HUDEP-2 (cell line): ENCODE results near the gene NTRK3.
"Not testable (repeated sequence)": the region's sequence is repeated elsewhere in the genome, so short reads cannot be mapped to it uniquely, and the experiment has no call there.

ENCODE experiments used
- DNase-seq, 76 experiments: peaks; one replicate each; lab custom pipeline; 2025; ENCODE audit not compliant: unreplicated experiment in 76 of 76; lab: John Stamatoyannopoulos, UW

The NTRK3 gene

DNA sequence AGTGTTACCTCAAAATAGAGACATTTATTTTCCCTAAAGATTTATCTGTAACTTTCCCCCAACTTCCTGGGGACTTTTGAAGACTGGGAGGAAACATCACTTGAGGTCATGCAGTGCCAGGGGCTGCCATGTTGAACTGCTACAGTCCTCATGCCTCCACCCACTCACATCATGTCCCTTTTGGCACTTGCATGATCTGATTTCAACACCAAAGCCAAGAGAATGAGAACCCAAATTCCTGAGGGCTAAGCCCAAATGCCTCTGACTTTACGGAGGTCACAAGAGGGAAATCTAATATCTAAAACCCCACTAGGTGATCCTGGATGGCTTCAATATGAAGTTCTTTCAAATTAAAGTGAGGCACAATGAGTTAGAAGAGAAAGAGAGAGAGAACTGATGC, 213.1 kb downstream of the NTRK3 start:
- no peak for DNase-seq

DNA sequence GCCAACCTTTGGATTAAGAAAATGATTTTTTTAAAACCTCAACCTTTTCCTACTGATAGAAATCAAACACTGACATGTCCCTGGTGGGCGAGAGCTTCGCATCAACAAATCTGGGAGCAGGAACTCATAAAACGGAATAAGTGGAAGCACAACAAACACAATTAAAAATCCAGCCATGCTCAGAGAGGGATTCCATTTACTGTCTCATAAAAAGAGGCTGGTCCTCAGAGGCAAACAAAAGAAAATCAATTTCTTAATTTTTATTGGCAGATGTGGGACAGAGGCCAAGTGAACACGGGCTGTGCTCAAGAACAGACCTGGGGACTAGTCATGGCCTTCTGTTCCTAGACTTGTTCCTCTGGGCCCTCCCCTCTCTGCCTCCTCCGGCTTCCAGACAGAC, 214.5 kb downstream of the NTRK3 start:
- DNase-seq: no peak

GRCh38 chr15:88040516-88040915, 216.0 kb downstream of the NTRK3 start:
- DNase-seq: no peak

GRCh38 chr15:88038261-88038660, 218.3 kb downstream of the NTRK3 start:
- no peak for DNase-seq

- no peak for DNase-seq
Measured at GRCh38 chr15:88036154-88036839, 220.2 kb downstream of the NTRK3 start.

DNA sequence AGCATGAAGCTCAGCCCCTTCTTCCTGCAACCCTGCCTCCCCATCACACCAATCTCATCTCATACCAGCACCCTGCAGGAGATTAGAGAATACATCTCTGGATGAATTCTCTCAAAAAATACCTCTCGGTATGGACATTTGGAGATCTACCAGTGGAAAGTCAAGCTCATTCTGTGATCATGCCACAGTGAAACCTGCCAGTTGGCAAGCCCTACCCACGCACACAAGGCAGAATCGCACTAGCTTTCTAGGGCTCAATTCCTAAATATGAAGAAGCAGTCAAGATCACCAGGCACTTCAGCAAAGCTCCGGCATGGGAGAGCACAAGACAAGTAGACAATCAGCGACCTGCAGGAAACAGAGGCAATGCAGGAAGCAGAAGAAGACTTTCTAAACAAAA, 221.2 kb downstream of the NTRK3 start:
- DNase-seq: no peak

DNA sequence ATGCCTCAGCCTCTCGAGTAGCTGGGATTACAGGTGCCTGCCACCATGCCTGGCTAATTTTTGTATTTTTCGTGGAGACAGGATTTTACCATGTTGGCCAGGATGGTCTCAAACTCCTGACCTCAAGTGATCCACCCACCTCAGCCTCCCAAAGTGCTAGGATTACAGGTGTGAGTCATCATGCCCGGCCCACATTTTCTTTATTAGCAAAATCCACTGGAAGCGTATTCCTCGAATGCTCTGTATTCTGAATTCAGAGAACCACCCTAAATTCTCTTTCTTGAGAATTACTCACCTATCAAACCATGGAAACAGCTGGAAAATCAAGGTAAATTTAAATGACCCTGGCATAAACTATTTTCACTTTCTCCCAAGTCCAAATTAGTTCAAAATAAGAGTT, 223.1 kb downstream of the NTRK3 start:
- DNase-seq: not testable (repeated sequence)

- no peak for DNase-seq
Measured at GRCh38 chr15:88032787-88033186, 223.8 kb downstream of the NTRK3 start.

DNA sequence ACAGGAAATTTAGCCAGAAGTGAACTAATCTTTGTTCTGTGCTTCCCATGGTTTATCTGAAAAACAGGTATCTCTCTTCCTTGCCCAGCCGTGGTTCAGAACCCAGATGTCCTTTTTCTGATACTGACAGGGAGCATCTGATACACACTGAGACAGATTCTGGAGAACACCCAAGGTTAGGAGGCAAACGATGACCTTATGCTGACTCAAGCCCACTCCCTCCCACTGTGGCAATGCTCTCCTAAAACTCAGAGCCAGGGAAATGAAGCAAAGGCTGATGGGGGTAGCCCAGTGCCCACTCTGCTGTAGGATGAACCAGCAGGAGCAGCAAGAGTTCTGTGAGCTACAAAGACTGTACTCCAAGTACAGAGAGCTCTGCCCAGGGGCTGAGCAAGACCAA, 225.1 kb downstream of the NTRK3 start:
- DNase-seq: no peak

DNA sequence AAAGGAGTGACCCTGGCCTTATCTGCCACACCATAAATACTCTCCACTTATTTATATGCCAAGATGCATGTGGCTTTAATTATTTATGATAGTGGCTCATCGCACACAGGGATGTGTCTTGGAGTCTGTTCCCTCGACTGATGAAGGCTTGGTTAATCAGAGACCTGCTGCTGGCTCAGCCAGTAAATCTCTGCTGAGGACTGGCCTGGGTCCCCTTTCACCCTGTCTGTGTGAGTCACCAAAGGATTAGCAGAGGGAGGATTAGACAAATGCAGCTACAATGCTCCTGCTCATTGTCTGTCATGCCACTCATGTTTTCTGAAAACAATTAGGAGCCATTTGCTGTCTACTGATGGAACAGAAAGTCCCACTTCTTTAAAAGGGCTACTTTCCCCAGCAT, 226.8 kb downstream of the NTRK3 start:
- DNase-seq: no peak

DNA sequence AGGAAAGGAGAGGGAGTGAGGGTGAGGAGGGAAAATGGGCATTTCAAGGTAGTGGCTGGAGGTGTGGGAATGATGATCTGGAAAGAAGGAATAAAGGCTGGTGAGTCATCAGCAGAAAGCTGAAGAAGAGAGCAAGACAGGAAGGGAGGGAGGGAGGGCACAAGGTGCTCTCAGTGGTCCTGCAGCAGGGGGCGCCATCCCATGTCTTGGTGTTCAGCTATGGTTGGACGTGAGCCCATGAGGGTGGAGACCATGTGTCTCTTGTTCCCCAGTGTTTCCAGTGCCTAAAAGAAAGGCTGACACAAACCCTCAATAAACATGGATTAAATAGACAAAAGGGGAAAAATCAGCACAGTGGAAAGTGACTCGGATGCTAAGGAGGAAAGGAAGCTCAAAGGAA, 228.5 kb downstream of the NTRK3 start:
- DNase-seq: peak in 6 of 76 experiments; percentile 1 to 20 (median 6)

DNA sequence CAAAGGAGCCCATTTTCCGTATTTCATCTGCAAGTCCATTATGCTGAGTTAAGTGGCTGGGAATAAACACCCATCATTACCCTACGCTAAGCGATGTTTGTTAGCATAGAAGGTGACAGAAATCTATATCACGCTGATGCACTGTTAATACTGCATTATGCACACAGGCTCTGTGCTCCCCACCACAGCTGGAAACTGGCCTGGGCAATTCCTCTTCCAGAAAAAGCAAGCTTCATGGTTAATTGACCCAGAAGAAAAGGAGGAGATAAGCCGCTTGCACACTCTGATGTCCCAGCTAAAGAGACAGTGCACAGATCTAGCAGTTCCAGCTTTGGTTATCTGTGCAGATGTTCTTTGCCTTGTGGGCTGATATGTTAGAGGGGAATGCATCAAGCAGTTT, 232.6 kb downstream of the NTRK3 start:
- DNase-seq: no peak

GRCh38 chr15:88022716-88023115, 233.8 kb downstream of the NTRK3 start:
- DNase-seq: no peak

GRCh38 chr15:88021601-88022000, 234.9 kb downstream of the NTRK3 start:
- DNase-seq: no peak

DNA sequence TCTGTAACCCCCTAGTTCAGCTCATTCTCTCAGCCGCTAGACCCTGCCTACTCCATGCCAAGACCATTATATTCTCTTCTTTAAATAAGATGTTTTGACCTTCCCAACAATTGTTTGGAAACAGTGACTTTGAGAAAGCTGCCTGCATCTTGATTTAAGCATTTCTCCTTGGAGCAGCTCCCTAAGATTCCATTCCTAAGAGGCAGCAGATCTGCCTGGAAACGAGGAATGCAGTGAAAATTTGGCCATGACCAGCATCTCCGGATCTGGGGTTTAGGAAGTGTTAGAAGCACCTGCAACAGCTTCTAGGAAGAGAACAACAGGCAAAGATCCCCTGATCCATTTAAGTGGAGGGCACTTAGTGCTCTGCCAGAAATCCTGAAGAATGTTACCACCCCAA, 235.7 kb downstream of the NTRK3 start:
- DNase-seq: no peak

GRCh38 chr15:88019656-88020055, 236.9 kb downstream of the NTRK3 start:
- DNase-seq: no peak

DNA sequence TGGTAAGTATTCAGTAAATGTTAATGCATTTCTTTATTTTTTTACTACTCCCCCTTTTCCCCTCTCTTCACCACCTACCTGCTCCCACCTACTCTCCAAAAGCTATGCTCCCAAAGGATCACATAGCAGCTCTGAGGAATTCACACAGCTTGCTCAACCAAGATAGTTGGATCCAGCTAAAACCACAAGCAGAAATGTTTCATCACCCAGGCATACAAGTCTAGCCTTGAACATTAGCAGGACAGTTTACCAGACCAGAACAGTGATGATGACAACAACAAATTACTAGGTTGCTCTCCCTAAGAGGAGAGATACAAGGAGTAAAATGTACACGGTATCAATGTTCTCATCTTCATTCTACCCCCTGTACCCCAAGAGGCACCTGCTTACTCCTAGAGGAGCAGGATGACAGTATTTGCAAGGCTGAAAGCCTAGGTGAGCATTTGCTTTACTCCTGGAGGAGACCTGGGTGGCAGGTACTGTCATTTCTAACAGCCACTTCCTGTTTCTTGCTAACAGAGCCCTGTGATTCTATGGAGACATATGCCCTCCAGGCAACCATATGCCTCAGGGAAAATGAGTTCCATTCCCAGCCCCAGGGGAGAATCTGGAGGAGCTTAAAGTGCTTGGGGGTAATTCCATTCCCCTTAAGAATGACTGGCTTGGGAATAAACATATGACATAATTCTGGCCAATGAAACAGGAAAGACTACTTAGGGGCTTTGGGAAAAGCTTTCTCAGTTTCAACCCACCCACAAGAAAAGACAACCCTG, 237.5 kb downstream of the NTRK3 start:
- no peak for DNase-seq

DNA sequence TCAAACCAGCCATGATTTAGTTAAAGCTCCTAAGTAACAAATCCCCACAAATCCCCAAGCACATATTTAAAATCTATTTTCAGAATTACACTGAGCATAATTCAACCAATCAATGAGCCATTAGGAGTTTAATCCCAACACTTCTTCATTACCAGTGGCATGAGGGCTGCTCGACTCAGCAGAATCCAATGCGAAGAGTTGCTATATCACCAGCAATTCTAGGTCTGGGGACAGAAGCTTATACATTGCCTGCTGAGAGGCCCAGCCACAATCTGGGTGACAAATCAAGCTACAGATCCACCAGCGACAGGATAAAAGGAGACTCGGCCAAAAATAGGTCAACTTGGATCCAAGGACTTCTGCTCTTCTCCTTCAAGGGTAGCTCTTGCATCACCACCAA, 238.8 kb downstream of the NTRK3 start:
- no peak for DNase-seq

- no peak for DNase-seq
Measured at GRCh38 chr15:88016406-88016805, 240.1 kb downstream of the NTRK3 start.

DNA sequence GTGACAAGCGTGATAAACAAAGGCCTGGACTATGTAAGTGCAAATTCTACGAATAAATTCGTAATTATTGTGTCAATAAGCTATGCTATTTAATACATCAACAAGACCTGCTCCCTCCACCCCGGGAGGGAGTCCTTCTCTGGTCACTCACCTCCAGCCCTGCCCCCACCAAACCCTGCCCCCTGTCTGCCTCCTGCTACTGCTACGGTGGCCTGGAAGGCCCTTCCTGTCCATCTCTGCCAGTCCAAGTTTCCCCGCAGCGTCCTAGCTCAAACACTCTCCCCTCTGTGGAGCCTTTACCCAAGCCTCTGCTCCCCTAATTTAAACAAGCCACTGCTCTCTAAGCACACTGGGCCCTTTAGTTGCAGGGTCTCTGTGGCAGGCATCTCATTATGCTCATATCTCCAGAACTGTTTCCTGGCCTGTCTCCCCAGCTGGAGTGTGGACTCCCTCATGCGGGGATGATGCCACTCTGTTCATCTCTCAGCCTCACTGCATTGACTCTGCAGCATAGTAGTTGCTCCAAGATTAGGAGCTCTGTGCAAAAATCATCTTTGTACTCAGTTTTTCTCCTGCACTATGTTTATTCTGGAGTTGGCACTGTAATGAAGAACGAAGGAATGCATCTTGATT, 241.2 kb downstream of the NTRK3 start:
- DNase-seq: no peak

DNA sequence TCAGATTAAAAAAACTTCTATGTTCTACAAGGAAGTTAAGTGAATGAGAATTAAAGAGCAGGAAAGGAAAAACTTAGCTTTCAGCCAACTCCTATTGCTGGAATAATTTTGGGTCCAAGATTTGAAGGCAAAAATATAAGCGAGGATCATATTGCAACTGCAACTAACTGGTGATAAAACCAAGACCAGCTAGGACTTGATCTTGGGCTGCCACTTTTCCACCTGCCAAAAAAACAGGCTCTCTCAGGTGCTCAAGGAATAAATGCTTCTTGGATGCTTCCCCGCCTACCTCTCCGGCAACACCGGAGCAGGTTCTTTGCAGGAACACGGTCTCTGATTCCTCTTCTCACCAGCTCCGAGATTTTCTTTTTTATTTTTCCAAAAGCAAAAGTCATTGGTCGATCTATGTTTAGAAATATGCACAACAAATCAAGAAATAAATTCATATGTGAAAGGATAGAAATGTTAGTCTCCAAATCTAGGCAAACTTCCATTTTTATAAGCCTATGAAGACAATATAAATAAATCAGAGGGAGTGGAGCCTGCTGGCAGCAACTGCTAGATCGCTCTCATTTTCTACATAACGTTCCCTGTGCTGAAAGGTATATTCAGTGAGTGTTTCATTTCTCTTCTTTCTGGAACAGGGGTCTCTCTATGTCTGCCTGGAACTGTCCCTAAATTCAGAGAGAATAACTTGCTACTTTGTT, 241.9 kb downstream of the NTRK3 start:
- DNase-seq: no peak
